ENCODE results near the gene MB21D2. TPM values are rescaled to one million over a fixed set of nuclear protein-coding genes. Genes with fewer than 3 reads are reported as not detected.

MB21D2 gene
- total RNA-seq, 4 donors from 2014 or later, result 5.0 to 21.8 (median 11.9) TPM

DNA sequence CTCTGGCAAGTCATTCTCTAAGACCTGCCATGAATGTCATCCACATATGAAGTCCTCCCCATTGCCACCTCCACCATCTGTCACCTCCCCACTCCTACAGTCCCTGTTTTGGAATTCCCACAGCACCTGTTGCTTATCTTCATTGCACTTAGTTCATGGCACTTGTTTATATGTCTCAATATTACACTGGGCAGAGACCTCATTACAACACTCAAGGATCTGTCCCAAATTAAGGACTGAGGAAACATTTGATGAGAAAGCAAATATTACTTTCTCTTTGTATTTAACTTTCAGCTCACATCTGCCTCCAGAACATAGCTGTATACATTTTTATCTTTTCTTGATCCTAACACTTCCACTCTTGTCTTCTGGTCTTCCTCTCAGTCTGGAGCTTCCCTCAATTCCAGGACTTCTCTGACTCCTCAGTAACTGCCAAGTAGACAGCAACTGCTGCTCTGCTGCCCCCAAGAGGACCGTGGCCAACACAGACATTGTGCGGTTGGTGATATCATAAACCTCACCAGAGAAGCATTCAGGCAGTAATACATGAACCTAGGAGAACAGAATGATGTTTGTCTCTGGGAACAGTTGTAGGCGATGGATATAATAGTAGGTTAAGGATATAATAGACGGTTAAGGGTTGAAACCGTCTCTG lies 145.3 kb downstream of the MB21D2 start:
- no peaks in the 10 kb centered on the region for H3K9me3 ChIP-seq
- intact Hi-C loops (cut with DNase I; ENCODE audit: low total_unique reads), result no loop called here
- H3K4me3 ChIP-seq, result no peak overlapping the region
- no peak for TF ChIP-seq POLR2A (IDR thresholded peaks at IDR 0.05)
- TF ChIP-seq, protein P1, sequence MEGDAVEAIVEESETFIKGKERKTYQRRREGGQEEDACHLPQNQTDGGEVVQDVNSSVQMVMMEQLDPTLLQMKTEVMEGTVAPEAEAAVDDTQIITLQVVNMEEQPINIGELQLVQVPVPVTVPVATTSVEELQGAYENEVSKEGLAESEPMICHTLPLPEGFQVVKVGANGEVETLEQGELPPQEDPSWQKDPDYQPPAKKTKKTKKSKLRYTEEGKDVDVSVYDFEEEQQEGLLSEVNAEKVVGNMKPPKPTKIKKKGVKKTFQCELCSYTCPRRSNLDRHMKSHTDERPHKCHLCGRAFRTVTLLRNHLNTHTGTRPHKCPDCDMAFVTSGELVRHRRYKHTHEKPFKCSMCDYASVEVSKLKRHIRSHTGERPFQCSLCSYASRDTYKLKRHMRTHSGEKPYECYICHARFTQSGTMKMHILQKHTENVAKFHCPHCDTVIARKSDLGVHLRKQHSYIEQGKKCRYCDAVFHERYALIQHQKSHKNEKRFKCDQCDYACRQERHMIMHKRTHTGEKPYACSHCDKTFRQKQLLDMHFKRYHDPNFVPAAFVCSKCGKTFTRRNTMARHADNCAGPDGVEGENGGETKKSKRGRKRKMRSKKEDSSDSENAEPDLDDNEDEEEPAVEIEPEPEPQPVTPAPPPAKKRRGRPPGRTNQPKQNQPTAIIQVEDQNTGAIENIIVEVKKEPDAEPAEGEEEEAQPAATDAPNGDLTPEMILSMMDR (IDR thresholded peaks at IDR 0.05), result no peak
- no peak overlapping the region for H3K27ac ChIP-seq
- no peak for DNase-seq
- H3K4me1 ChIP-seq, result no peaks in the 10 kb centered on the region
- no peaks in the 10 kb centered on the region for H3K36me3 ChIP-seq
- H3K27me3 ChIP-seq, result no peaks in the 10 kb centered on the region

DNA sequence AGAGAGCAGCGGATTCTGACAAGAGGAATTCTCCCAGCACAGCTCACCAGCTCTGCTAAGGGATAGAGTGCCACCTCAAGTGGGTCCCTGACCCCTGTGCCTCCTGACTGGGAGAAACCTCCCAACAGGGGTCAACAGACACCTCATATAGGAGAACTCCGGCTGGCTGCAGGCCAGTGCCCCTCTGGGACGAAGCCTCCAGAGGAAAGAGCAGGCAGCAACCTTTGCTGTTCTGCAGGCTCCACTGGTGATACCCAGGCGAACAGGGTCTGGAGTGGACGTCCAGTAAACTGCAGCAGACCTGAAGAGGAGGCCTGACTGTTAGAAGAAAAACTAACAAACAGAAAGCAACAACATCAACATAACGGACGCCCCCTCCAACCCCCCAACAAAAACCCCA lies 159.0 kb downstream of the MB21D2 start:
- no peaks in the 10 kb centered on the region for H3K9me3 ChIP-seq
- DNase-seq, result no peak
- H3K4me1 ChIP-seq, result no peaks in the 10 kb centered on the region
- no peak overlapping the region for H3K27ac ChIP-seq
- H3K4me3 ChIP-seq, result no peak overlapping the region
- no peaks in the 10 kb centered on the region for H3K36me3 ChIP-seq
- TF ChIP-seq, protein P1 (IDR thresholded peaks at IDR 0.05), result no peak
- no peak for TF ChIP-seq POLR2A (IDR thresholded peaks at IDR 0.05)
- intact Hi-C loops (cut with DNase I; ENCODE audit: low total_unique reads), result no loop called here
- H3K27me3 ChIP-seq, result no peaks in the 10 kb centered on the region

DNA sequence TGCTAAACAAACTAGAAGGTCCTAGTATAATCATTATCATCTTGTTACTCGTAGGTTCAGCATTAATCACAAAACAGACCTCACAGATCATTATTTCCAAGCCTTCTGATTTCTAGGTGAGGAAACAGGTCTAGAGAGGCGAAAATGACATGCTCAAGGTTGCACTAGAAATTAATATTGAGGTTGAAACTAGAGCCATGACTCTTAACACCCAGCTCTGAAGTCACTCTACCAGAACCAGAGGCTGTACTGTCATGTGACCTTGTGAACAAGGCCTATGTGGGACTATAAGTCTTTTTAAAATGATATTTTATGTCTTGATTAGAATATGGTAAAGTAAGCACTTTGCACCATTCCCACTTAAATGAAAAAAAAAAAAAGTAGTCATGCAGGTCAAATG lies 166.5 kb downstream of the MB21D2 start:
- Histone ChIP-seq H3K27me3 (no peaks in the 10 kb centered on the region), H3K9me3 (no peaks in the 10 kb centered on the region), H3K4me3 (no peak overlapping the region), H3K27ac (no peak overlapping the region), H3K4me1 (no peaks in the 10 kb centered on the region), H3K36me3 (no peaks in the 10 kb centered on the region)
- DNase-seq, result no peak
- TF ChIP-seq POLR2A (IDR thresholded peaks at IDR 0.05), result no peak
- TF ChIP-seq, protein P1 (IDR thresholded peaks at IDR 0.05), result no peak
- intact Hi-C loops (cut with DNase I; ENCODE audit: low total_unique reads), result no loop called here

DNA sequence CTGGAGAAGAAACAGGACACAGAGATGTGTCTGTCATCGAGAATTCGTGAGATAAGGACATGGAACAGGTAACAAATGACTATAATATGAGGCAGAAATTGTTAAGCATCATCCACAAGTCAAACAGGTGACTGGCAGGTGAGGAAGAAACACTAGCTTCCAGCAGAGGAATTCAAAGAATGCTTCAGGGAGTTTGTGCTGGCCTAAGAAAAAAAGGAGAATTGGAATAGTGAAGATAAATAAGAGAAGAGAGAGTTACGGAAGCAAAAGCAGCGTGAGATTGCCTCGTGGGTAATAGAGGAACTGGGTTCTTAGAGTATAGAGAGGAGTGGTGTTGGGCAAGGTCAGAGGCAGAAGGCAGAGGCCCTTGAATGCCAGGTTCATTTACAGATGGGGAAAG lies 167.5 kb downstream of the MB21D2 start:
- H3K9me3 ChIP-seq, result no peaks in the 10 kb centered on the region
- DNase-seq, result no peak
- no peak overlapping the region for H3K27ac ChIP-seq
- no peaks in the 10 kb centered on the region for H3K27me3 ChIP-seq
- H3K4me3 ChIP-seq, result no peak overlapping the region
- no peaks in the 10 kb centered on the region for H3K4me1 ChIP-seq
- intact Hi-C loops (cut with DNase I; ENCODE audit: low total_unique reads), result no loop called here
- no peaks in the 10 kb centered on the region for H3K36me3 ChIP-seq
- TF ChIP-seq, protein P1 (IDR thresholded peaks at IDR 0.05), result no peak
- TF ChIP-seq POLR2A (IDR thresholded peaks at IDR 0.05), result no peak

DNA sequence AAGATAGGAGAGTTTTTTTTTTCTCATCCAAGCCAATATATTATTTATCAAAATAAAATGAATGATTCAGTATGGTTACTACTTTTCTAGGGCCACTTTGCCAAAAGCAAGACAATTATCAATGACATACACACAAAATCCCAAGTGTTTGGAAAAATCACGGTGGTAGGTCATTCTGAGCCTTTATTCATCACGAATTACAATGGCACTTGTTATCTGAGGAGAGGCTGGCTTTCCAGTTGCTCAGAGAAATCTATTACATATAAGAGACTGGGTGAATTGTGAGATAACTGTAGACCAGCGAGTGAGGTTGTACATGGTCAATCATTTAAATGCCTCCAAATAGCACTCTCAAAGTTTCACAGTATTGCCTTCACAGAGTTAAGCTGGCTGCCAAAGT lies 169.9 kb downstream of the MB21D2 start:
- intact Hi-C loops (cut with DNase I; ENCODE audit: low total_unique reads), result no loop called here
- no peaks in the 10 kb centered on the region for H3K36me3 ChIP-seq
- no peak overlapping the region for H3K27ac ChIP-seq
- H3K4me3 ChIP-seq, result no peak overlapping the region
- H3K27me3 ChIP-seq, result no peaks in the 10 kb centered on the region
- no peak for DNase-seq
- H3K4me1 ChIP-seq, result no peaks in the 10 kb centered on the region
- H3K9me3 ChIP-seq, result no peaks in the 10 kb centered on the region
- TF ChIP-seq POLR2A (IDR thresholded peaks at IDR 0.05), result no peak
- TF ChIP-seq, protein P1 (IDR thresholded peaks at IDR 0.05), result no peak
